Measurements from ENCODE around the gene CST2.
"Not testable (repeated sequence)": the region's sequence is repeated elsewhere in the genome, so short reads cannot be mapped to it uniquely, and the experiment has no call there.

CST2 gene

GRCh38 chr20:23826541-23827021 lies at the start of gene CST2:
Gene CST2, minus strand, starts transcription at chr20:23826729. Its CDS starts 69 bp downstream, at chr20:23826660.
- no peak for DNase-seq (ENCODE audit: low spot score)

- DNase-seq (ENCODE audit: low spot score), result no peak
These were observed 49.2 kb upstream of the CST2 start for GRCh38 chr20:23875606-23876237.

GRCh38 chr20:23874747-23875146 lies 48.2 kb upstream of the CST2 start:
- DNase-seq (ENCODE audit: low spot score), result no peak

GRCh38 chr20:23873370-23874015 lies 47.0 kb upstream of the CST2 start:
- DNase-seq (ENCODE audit: low spot score), result no peak

GRCh38 chr20:23872065-23872464 lies 45.5 kb upstream of the CST2 start:
- DNase-seq (ENCODE audit: low spot score), result no peak

GRCh38 chr20:23870461-23870860 lies 43.9 kb upstream of the CST2 start:
- no peak for DNase-seq (ENCODE audit: low spot score)

GRCh38 chr20:23869520-23869919 lies 43.0 kb upstream of the CST2 start:
- no peak for DNase-seq (ENCODE audit: low spot score)

GRCh38 chr20:23868321-23868720 lies 41.8 kb upstream of the CST2 start:
- DNase-seq (ENCODE audit: low spot score), result no peak

- no peak for DNase-seq (ENCODE audit: low spot score)
These were observed 40.7 kb upstream of the CST2 start for GRCh38 chr20:23867152-23867776.

- not testable (repeated sequence) for DNase-seq (ENCODE audit: low spot score)
These were observed 34.2 kb upstream of the CST2 start for GRCh38 chr20:23860771-23861170.

GRCh38 chr20:23857962-23858595 lies 31.6 kb upstream of the CST2 start:
- no peak for DNase-seq (ENCODE audit: low spot score)

- DNase-seq (ENCODE audit: low spot score), result no peak
These were observed 30.2 kb upstream of the CST2 start for GRCh38 chr20:23856736-23857135.

GRCh38 chr20:23856226-23856625 lies 29.7 kb upstream of the CST2 start:
- no peak for DNase-seq (ENCODE audit: low spot score)

- DNase-seq (ENCODE audit: low spot score), result no peak
These were observed 15.2 kb upstream of the CST2 start for GRCh38 chr20:23841693-23842092.

GRCh38 chr20:23835716-23836115 lies 9.2 kb upstream of the CST2 start:
- DNase-seq (ENCODE audit: low spot score), result no peak

- DNase-seq (ENCODE audit: low spot score), result no peak
These were observed 6.4 kb upstream of the CST2 start for GRCh38 chr20:23832775-23833513.

GRCh38 chr20:23831961-23832360 lies 5.4 kb upstream of the CST2 start:
- DNase-seq (ENCODE audit: low spot score), result not testable (repeated sequence)

GRCh38 chr20:23823621-23824324 lies 2.8 kb downstream of the CST2 start:
- DNase-seq (ENCODE audit: low spot score), result no peak

GRCh38 chr20:23823111-23823510 lies 3.4 kb downstream of the CST2 start:
- DNase-seq (ENCODE audit: low spot score), result no peak

GRCh38 chr20:23820493-23820892 lies 6.0 kb downstream of the CST2 start:
- no peak for DNase-seq (ENCODE audit: low spot score)

GRCh38 chr20:23811559-23811958 lies 15.0 kb downstream of the CST2 start:
- not testable (repeated sequence) for DNase-seq (ENCODE audit: low spot score)
